HEK293T (cell line): Measurements from ENCODE around the gene ATP10A.

Source experiments
- ARNT ChIP-seq: fragments of 450-650 bp; IDR thresholded peaks from 2 replicates; pipeline ENCODE4 v1.6.1; 2017; ENCODE audit warnings: mild to moderate bottlenecking
- BHLHE40 ChIP-seq: fragments of 450-650 bp; IDR thresholded peaks from 2 replicates; pipeline ENCODE4 v1.6.1; 2016; ENCODE audit warnings: mild to moderate bottlenecking, moderate library complexity, borderline replicate concordance
- CTBP1 ChIP-seq: fragments of 450-650 bp; IDR thresholded peaks from 2 replicates; pipeline ENCODE4 v1.6.1; 2016; ENCODE audit warnings: borderline replicate concordance
- ELF4 ChIP-seq: fragments of 450-650 bp; IDR thresholded peaks from 2 replicates; pipeline ENCODE4 v1.6.1; 2017; ENCODE audit warnings: antibody characterized with exemption
- FOXK2 ChIP-seq: fragments of 450-650 bp; IDR thresholded peaks from 2 replicates; pipeline ENCODE4 v1.6.1; 2016; ENCODE audit warnings: mild to moderate bottlenecking
- FOXM1 ChIP-seq: fragments of 450-650 bp; IDR thresholded peaks from 2 replicates; pipeline ENCODE4 v1.6.1; 2017; ENCODE audit warnings: mild to moderate bottlenecking, borderline replicate concordance
- HDGF ChIP-seq: fragments of 450-650 bp; IDR thresholded peaks from 2 replicates; pipeline ENCODE4 v1.6.1; 2017; ENCODE audit warnings: antibody characterized with exemption, borderline replicate concordance
- LEF1 ChIP-seq: fragments of 450-650 bp; IDR thresholded peaks from 2 replicates; pipeline ENCODE4 v1.6.1; 2017; ENCODE audit warnings: mild to moderate bottlenecking, borderline replicate concordance
- NFRKB ChIP-seq: fragments of 450-650 bp; IDR thresholded peaks from 2 replicates; pipeline ENCODE4 v1.6.1; 2016; ENCODE audit warnings: mild to moderate bottlenecking, moderate library complexity
- PKNOX1 ChIP-seq: fragments of 450-650 bp; IDR thresholded peaks from 2 replicates; pipeline ENCODE4 v1.6.1; 2016
- SP1 ChIP-seq: fragments of 450-650 bp; IDR thresholded peaks from 2 replicates; pipeline ENCODE4 v1.6.1; 2017
- SUZ12 ChIP-seq: fragments of 450-650 bp; IDR thresholded peaks from 2 replicates; pipeline ENCODE4 v1.6.1; 2016; ENCODE audit warnings: mild to moderate bottlenecking
- TARDBP ChIP-seq: fragments of 450-650 bp; IDR thresholded peaks from 2 replicates; pipeline ENCODE4 v1.6.1; 2016
- ZNF384 ChIP-seq: fragments of 450-650 bp; IDR thresholded peaks from 2 replicates; pipeline ENCODE4 v1.6.1; 2016

GRCh38 chr15:25812845-25813244 is 50.3 kb downstream of the ATP10A start:
- TF ChIP-seq FOXM1 = no peak
- TF ChIP-seq HDGF = no peak
- no peak for TF ChIP-seq FOXK2
- no peak for TF ChIP-seq ARNT
- TF ChIP-seq TARDBP = no peak
- no peak for TF ChIP-seq ELF4
- no peak for TF ChIP-seq ZNF384
- TF ChIP-seq CTBP1 = no peak
- no peak for TF ChIP-seq BHLHE40
- no peak for TF ChIP-seq SP1
- no peak for TF ChIP-seq NFRKB
- TF ChIP-seq LEF1 = no peak
- TF ChIP-seq SUZ12 = no peak
- no peak for TF ChIP-seq PKNOX1
